HG02759 (cell line): ENCODE results near the gene SELENOO.

Experiments used
- ATAC-seq: cut with Tn5 transposase; IDR thresholded peaks from one replicate; pipeline ENCODE4 v1.9.1; 2021; ENCODE audit warnings: mild to moderate bottlenecking, moderate library complexity; ENCODE audit not compliant: unreplicated experiment

Gene SELENOO

DNA sequence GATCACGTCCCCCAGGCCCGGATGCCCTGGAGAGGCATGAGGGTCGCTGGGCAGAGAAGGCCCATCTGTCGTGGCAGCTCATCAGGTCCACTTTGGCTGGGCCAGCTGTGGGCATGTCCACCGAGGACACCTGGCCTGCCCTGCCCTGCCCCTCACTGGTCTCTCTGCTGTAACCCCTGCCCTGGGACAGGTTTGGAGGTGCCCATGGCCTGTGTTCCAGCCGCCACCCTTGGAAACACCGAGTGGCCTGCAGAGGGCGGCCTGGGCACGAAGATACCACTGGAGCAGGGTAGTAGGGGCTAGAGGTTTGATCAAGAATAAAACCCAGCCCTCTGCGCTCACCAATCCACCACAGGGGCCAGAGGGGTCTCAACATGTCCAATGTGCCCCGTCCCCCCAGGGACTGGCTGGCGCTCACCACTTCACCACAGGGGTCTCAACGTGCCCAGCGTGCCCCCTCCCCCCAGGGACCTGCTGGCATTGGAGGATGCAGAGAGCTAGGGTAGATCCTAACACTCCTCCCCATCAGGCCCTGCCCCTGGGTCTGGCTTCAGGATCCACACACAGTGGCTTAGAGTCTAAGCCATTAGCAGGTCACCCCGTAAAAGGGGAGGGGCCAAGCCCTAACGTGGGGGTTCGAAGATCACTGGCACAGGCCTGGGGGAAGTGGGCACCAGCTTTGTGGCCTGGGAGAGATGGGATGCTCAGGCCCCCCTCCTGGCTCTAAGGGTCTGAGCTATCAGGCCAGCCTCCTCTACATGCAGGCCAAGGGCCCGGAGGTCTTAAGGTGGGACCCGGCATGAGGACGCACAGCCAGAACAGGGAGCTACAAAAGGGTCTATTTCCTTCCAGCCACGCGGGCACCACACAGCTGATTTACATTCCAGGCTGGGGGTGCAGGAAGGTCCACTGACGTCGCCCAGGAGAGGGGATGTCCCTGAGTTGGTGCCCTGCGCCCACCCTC, 51.6 kb downstream of the SELENOO start:
- no peak for ATAC-seq

DNA sequence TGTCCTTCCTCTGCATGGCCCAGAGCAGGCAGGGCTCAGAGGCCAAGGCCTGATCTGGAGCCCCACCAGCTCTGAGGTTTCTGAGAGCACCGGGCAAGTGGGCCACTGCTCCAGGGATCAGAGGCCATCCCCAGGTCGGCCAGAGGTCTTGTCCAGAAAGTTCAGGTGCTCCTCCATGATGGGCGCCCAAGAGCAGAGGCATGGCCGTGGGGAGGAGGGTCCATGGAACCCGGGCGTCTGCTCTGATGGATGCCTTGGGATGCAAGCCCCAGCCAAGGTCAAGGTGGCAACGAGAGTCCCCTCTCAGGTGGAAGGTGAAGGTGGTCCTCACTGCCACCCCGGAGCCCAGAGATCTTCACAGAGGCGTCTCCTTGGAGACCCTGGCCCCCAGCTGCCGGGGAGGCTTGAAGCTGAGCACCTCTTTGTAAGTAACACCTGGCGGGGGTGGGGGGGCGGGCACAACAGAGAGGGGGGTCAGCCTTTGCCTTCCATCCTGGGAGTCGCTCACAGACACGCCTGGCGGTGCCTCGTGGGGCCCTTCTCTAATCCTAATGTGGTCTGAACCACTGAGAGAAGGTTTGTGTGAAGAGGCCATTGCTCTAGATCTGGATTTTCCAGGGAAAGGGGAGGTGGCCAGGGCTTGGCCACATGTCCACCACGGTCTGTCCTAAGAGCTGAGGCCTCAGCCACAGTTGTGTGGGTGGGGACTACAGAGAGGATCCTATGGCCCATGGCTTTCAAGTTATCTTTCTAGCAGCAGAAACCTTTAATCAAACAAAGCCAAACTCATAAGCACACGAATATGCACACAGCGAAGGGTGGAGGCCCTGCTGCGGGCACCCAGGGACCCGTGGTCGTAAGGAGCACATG, 52.5 kb downstream of the SELENOO start:
- ATAC-seq = no peak

DNA sequence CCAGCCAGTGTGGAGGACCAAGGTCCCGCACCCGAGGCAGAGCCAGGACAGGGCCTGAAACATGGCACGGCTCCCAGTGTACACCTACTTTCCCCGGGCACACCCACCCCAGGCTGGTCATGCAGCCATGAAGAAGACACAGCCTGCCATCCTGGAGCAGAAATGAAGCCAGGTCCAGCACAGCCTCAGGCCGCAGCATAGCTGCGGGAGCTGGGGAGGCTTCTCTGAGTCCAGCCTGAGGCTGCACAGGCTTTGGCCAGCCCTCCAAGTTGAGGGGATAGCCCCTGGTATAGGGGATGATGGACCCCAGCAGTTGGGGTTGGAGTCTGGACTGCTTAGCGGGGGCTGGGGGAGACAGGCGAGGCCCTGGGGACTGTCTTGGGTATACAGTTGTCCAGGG, 53.1 kb downstream of the SELENOO start:
- ATAC-seq = no peak

DNA sequence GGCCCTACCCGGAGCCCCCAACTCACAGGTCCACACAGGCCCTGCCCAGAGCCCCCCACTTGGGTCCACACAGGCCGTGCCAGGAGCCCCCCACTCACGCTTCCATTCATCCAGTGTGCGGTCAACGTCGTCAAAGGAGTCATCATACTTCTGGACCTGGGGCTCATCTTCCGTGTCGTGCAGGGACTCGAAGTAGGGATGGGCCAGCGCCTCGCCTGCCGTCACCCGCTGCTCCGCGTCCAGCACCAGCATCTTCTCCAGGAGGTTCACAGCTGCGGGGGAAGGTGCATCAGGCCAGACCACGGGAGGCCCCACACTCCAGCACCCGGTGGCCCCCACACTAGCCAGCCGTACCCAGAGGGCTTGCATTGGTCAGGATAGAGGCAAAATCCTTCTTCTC, 54.3 kb downstream of the SELENOO start:
- ATAC-seq = no peak

DNA sequence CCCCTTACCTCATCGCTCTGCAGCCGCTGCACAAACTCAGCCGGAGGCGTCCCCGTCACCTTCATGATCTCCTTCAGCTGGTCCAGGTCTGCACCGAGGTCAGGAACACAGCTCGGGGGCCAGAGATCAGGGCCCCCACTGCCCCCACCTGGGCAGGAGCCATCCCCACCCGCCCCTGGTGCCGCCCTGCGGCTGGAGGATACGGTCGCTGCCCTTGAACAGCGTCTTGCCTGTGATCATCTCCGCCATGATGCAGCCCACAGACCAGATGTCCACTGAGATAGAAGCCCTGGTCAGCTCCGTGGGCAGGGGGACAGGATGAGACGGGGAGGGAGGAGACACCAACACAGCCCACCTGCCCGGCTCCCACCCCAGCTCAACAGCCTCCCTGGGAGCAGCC, 54.8 kb downstream of the SELENOO start:
- no peak for ATAC-seq

DNA sequence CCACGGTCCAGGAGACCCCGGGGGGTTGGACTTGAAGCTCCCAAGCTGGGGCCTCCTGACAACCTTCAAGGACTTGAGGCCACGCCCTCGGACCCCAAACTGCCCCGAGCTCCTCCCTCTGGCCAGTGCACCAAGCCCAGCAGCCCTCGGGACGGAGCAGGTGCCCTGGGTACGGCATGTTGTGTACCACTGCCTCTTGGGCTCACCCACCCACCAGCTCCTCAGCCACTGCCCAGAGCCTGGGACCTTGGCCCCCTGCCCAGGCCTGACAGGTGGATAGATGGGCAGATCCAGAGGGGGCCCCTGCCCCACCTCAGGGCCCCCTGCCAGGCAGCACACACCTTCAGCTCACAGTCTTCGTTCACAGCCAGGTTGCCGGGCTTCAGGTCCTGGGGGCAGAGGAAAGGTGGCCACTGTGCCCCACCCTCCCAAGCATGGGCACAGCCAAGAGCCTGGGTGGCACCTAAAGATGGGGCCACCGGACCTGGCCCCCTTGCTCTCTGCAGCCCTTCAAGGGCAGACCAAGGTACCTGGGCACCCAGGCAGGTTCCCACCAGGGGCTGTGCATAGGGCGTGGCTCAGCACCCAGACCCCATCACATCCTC, 55.5 kb downstream of the SELENOO start:
- ATAC-seq = no peak

DNA sequence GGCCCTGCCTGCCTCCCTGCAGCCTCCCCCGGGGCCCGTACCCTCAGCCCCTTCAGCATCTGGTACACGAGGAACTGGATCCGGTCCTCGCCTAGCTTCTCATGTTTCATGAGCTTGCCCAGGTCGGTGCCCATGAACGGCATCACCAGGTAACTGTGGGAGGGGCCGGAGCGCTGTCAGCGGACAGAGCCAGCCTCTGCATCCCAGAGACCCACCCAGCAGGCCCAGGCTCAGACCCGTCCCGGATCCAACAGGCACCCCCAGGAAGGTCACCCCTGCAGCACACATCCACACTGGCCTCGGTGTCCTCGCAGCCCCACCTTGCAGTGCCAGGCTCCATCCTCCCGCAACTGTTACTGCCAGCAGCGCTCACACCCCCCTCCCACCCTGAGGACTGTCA, 56.2 kb downstream of the SELENOO start:
- ATAC-seq = no peak

DNA sequence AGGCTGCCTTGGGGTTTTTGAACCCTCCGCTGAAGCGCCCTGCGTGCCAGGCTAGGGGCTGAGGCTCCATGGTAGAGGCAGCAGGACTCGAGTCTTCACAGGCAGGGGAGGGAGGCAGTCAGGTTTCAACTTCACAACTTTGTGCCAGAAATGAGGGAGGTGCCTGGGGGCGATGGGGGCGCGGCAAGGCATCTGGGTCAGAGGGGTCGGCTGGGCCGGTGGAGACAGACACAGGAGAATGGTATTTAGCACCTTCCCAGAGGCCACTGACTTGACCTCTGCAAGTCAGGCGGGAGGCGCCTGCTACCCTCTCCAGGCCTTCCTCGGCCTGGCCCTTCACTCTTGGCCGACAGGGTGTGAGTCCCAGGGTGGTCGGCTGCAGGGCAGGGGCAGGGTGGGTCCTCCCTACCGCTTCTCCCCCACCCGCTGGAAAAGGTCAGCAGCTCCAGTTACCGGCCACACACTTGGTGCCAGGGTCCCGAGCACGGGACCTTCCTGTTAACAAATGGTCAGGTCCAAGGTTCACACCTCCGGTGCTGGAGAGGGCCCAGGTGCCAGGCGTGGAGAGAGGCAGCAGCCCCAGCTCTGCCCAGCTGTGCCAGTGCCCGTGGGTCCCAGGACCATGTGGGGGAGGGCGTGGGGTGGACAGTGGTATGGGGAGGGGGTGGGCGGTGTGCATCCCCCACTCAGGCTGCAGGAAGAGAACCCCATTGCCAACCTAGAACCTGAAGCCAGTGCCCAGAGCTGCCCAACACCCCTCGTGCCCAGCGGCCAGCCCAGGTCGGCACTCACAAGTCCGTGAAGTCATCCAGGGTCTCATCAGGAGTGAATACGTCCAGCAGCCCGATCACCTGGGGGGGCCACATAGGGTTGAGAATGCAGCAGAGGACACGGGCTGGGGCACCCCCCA, 56.9 kb downstream of the SELENOO start:
- ATAC-seq = no peak

DNA sequence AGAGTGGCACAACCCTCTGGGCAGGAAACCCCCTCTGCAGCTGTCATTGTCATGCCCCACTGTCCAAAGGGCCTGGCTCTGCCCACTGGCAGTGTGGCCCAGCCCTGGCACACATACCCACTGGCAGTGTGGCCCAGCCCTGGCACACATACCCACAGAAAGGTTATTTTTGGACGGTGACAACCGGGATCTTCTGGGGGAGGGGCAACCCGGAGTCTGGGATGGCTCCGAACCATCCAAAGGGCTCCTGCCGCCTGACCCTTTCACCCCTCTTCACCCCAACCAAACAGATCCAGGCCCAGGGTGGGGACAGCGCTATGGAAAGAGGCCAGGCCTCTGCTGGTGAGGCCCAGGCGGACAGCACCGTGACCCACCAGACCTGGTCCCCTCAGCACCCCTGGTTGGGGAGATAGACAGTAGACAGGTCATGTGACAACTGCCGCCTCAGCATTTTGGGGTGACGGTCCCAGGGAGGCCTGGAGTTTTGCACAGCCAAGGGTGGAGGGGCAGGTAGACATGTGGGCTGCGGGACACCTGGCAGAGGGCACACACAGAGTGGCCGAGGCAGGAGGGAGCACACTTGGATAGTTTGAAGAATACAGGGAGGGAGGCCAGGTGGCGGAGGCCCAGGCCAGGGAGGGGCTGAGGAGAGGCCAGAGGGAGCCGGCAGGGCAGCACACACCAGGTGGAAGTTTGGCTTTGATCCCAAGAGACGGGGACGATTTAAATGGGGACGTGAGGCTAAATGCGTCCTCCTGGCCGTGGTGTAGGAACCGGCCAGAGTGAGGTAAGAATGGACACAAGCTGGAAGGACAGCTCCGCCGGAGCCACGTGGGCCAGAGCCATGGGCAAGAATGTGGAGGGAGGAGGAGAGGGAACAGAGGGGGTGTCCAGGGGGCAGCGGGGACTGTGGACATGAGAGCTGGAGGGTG, 57.8 kb downstream of the SELENOO start:
- ATAC-seq = no peak

DNA sequence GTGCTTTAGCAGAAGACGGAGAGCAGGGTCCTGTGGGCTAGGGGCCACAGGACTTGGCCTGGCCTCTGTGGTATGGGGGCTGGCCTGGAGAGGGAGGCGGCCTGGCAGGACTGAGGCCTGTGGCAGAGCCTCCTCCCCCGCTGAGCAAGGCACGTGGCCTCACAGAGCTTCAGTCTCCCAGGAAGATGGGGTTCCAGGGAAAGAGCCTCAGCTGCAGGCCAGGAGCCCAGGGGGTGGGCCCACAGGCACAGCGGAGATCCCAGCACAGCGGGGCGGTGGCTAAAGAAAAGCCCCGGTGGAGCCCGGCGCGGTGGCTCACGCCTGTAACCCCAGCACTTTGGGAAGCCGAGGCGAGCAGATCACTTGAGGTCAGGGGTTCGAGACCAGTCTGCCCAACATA, 58.5 kb downstream of the SELENOO start:
- ATAC-seq = no peak

DNA sequence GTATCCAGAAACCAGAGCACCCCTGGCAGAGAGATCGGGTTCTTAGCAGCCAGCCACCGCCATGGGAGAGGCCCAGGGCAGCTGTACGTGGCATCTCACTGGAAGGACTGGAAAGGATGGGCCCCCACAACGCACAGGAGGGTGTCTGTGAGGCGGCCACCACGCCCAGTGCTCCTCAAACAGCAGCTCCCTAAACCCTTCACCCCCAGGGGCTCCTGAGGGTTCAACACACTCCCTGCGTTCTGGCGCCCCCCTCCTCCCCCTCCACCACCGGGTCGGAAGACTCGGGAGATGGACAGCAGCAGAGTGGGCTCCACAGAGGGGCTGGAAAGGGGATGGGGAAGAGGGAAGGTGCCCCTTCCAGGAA, 59.6 kb downstream of the SELENOO start:
- ATAC-seq = no peak

DNA sequence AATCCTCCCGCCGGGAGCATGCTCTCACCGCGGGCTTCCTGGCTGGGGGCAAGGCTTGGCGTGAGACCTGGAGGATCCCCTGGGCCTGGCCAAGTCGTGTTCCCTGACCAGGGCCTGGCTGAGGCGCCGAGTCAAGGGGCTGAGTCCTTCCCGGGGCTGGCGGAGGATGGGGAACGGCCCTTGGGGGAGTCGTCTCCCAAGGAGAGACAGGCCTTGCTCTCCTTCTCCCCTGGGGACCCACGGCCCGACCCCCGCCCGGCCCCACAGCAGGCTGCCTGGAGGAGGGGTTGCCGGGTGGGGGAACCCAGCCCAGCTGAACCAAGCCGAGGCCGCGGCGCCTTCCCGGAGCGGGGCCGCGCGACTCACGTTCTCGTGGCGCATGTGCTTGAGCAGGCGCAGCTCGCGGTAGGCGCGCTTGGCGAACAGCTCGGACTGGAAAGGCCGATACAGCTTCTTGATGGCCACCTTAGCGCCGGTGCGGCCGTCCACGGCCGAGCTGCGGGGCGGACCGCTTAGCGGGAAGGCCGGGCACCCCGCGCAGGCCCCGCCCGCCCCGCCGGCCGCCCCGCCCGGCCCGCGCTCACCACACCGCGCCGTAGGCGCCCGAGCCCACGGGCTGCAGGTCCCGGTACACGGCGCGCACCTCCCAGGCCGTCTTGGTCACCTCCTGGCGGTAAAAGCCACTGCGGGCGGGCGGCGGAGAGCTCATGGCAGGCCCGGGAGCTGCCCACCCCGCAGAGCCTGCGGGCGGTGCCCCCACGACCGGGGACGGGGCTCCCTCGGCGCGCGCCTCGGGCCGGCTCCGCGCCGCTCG, 60.2 kb downstream of the SELENOO start:
- peak; percentile 43 for ATAC-seq

DNA sequence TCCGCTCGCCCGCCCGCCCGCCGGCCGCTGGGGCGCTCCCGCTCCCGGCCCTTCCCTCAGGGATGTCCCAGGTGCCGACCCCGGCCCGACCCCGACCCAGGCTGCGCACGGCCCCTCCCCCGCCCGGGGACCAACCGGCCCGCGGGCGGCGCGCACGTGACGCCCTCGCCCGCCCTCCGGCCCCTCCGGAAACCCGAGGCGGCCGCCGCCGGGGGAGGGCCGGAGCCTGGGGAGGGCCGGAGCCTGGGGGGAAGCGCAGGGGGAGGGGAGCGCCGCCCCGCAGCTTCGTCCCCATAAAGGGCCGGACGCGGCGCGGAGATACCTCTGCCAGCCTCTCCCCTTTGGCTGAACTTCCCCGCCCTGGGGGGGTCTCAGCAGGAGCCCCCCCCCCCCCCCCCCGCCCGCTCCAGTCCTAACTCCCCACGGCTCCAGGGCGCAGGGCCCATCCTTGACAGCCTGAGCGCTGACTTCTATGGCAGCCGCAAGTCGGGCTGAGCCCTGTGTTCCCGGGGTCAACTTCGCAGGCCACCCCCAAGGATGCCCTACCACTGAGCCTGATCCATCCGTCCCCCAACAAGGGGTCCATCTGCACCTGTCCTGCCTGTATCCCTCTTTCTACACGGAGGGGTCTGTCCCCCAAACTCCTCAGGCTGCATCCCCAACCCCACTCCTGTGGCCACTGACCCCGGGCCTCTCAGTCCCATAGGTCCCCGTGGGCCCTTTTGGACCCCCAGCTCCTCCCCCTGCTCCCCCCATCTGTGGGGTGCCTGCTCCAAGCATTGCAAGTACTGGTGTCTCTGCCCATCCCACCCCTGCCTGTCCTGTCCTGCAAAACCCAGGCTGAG, 61.0 kb downstream of the SELENOO start, which contains the start of gene MAPK12:
TSS of gene MAPK12 (minus strand) at position 69 of the 845 bp plus-strand sequence. CDS start 174 bp downstream, outside the sequence.
- ATAC-seq = peak; percentile 68

DNA sequence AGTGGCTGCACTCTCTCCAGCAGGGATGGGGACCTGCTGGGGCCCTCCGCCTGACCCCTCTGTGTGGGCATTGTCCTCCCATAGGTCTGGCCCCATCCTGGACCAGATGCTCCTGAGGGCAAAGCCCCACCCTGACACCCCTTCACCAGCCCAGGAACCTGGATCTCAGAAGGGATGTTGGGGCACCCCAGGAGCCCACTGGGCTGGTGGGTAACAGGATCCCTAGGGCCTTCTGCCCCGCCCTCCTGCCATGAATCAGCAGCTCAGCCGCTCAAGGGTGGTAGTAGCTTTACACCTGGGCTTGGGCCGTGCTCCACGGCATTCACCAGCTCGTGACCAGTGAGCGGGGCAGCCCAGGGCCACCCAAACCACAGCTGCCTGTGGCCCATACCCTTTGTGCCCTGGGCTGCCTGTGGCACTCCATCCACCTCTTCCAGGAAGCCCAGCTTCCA, 61.7 kb downstream of the SELENOO start:
- no peak for ATAC-seq

DNA sequence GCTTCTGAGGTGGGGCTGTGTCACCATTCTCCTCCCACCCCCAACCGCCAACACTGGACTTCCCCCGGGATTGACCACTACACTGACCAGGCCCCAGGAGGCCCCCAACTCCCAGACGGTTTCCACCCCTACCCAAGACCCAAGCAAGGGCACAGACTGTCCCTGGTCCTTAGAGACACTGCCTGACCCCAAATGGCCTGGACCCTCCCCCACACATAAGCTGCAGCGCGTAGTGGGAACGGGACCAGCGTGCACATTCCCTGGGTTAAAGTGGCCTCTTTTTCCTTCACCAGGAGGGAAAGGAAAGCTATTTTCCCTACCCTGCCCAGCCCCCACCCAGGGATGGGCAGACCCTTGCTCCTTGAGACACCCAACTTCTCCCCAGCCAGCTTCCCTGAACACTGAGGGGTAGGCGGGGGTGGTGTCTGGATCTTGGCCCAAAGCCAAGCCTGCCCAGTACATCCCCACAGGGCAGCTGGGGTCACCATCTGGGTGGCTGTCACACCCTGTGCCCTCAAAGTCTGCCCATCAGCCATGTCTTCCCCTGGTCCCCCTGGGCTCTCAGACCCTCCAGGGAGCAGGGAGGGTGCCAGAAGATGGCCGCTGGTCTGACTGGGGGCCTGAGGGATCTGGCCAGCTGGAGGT, 62.3 kb downstream of the SELENOO start:
- no peak for ATAC-seq

DNA sequence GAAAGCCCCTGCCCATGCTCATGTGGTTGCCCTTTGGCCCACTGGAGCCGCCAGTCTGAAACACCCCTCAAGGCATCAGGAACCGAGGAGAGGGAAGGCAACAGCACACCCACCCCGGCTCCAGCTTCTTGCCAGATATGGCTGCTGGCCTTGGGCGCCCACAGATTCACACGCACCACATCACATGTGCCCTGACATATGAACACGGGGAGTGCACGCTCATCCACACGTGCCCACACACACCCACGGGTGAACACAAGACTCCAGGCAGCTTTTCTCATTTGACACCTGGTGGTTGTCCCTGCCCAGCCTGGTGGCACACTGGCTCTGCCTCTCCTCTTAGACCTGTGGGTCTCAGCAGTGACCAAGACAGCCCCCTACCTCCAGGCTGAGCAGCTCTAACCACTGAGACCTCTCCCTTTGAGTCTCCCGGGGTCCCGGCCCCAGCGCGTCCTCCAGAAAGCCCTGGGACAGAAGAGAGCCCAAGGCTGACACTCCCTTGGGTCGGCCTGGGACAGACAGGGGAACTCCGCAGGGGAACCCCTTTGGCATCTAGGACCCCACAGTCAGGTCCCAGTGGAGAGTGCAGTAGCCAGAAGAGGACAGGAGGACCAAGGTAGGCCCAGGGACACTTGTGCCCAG, 63.4 kb downstream of the SELENOO start:
- ATAC-seq = no peak
